Measurements from ENCODE around the gene GLI3.

DNA sequence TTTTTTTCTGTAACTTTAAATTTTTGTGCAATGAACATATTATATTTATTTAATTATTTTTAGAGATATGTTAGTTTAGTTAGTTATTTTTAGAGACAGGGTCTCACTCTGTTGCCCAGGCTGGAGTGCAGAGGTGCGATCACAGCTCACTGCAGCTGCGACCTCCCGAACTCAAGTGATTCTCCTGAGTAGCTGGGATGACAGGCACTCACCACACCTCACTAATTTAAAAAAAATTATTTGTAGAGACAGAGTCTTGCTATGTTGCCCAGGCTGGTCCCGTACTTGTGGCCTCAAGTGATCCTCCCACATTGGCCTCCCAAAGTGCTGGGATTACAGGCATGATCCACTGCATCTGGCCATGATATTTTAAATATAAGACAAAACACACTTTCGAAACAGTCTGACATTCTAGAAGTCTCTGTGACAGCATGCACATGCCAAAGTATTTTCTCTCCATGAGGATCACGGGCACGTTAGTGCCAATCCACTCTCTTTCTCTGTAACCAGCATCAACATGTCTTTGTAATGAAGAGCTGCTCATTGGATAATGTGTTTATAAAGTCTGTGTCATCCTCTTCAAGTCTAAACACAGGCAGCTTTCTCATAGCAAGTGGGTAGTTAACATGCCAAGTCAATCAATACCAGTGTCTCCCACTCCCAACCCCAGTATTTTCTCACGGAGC lies 137.4 kb downstream of the GLI3 start:
- TF ChIP-seq, protein P1, sequence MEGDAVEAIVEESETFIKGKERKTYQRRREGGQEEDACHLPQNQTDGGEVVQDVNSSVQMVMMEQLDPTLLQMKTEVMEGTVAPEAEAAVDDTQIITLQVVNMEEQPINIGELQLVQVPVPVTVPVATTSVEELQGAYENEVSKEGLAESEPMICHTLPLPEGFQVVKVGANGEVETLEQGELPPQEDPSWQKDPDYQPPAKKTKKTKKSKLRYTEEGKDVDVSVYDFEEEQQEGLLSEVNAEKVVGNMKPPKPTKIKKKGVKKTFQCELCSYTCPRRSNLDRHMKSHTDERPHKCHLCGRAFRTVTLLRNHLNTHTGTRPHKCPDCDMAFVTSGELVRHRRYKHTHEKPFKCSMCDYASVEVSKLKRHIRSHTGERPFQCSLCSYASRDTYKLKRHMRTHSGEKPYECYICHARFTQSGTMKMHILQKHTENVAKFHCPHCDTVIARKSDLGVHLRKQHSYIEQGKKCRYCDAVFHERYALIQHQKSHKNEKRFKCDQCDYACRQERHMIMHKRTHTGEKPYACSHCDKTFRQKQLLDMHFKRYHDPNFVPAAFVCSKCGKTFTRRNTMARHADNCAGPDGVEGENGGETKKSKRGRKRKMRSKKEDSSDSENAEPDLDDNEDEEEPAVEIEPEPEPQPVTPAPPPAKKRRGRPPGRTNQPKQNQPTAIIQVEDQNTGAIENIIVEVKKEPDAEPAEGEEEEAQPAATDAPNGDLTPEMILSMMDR (IDR thresholded peaks at IDR 0.05 in 2 of 3, conservative IDR thresholded peaks at IDR 0.05 in 1 of 3; ENCODE audit: control insufficient read depth in 2 of 3, extremely low read depth in 1 of 3, insufficient read depth in 1 of 3, low read depth in 3 of 3, low read length in 3 of 3): no peak
- TF ChIP-seq, protein P2, sequence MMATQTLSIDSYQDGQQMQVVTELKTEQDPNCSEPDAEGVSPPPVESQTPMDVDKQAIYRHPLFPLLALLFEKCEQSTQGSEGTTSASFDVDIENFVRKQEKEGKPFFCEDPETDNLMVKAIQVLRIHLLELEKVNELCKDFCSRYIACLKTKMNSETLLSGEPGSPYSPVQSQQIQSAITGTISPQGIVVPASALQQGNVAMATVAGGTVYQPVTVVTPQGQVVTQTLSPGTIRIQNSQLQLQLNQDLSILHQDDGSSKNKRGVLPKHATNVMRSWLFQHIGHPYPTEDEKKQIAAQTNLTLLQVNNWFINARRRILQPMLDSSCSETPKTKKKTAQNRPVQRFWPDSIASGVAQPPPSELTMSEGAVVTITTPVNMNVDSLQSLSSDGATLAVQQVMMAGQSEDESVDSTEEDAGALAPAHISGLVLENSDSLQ (IDR thresholded peaks at IDR 0.05): no peak
- TF ChIP-seq CEBPB (IDR thresholded peaks at IDR 0.05; ENCODE audit: borderline replicate concordance in 1 of 2, low read depth in 2 of 2, low read length in 2 of 2) (no peak), NRF1 (conservative IDR thresholded peaks at IDR 0.05; ENCODE audit: low read depth, low read length) (no peak), RELA (IDR thresholded peaks at IDR 0.05; ENCODE audit: borderline replicate concordance, partially characterized antibody) (no peak), ASH2L (IDR thresholded peaks at IDR 0.05; ENCODE audit: borderline replicate concordance, low read depth) (no peak), POLR2A (IDR thresholded peaks at IDR 0.05; ENCODE audit: low read depth, low read length) (no peak), SRF (IDR thresholded peaks at IDR 0.05; ENCODE audit: low read depth in 2 of 2, low read length in 2 of 2) (no peak)
- TF ChIP-seq, protein P3, sequence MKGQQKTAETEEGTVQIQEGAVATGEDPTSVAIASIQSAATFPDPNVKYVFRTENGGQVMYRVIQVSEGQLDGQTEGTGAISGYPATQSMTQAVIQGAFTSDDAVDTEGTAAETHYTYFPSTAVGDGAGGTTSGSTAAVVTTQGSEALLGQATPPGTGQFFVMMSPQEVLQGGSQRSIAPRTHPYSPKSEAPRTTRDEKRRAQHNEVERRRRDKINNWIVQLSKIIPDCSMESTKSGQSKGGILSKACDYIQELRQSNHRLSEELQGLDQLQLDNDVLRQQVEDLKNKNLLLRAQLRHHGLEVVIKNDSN (IDR thresholded peaks at IDR 0.05; ENCODE audit: borderline replicate concordance, extremely low read length, insufficient read depth, low read depth, low read length): no peak

All from GM12878 (cell line).